B cell (primary cell): Measurements from ENCODE around the gene EFHD2. TPM values are rescaled to one million over a fixed set of nuclear protein-coding genes. Genes with fewer than 3 reads are reported as not detected.
"Not testable (repeated sequence)": the region's sequence is repeated elsewhere in the genome, so short reads cannot be mapped to it uniquely, and the experiment has no call there.

Source experiments
- ATAC-seq: fragments of 200-7000 bp; cut with Tn5 transposase; one replicate; pipeline ENCODE4 v1.10.0; 2021; ENCODE audit warnings: low read depth, mild to moderate bottlenecking, moderate number of reproducible peaks, moderate library complexity
- CTCF ChIA-PET: fragments of 350-600 bp; sonication (Branson Sonifier 250); formaldehyde crosslinking; loops from one replicate; lab custom pipeline; 2021; ENCODE audit warnings: antibody characterized with exemption, inconsistent platforms; lab: Charles Lee
- POLR2A ChIA-PET: fragments of 350-600 bp; sonication (Branson Sonifier 250); formaldehyde crosslinking; loops from one replicate; lab custom pipeline; 2021; ENCODE audit warnings: antibody characterized with exemption; lab: Charles Lee
- DNase-seq: peaks from one replicate; pipeline ENCODE4 v3.0.0; 2013
- H2AFZ ChIP-seq: 2 replicates; pipeline ENCODE4 v1.6.1; 2012; ENCODE audit warnings: mild to moderate bottlenecking, low read depth, low read length; ENCODE audit not compliant: insufficient read depth, poor library complexity, severe bottlenecking
- H3K27ac ChIP-seq, 2 donors: 1 replicate in 1 of 2; 2 replicates in 1 of 2; pipeline ENCODE4 v1.5.1; 2012 to 2013; ENCODE audit warnings: low read length in 2 of 2, mild to moderate bottlenecking in 2 of 2, moderate library complexity in 1 of 2
- H3K27me3 ChIP-seq, 4 experiments: fragments of 200-600 bp in 1 of 4; sonication (generic) in 1 of 4; replicated peaks in 1 of 4; 1 replicate in 2 of 4; 2 replicates in 2 of 4; pipeline versions ENCODE4 v1.6.1 to v1.7.0; 2013 to 2016; ENCODE audit warnings: low read length in 3 of 4, mild to moderate bottlenecking in 2 of 4, mixed read lengths in 1 of 4, moderate library complexity in 1 of 4; ENCODE audit not compliant: insufficient read depth in 4 of 4, control insufficient read depth in 3 of 4; ENCODE audit errors: control extremely low read depth in 1 of 4
- H3K36me3 ChIP-seq, 2 experiments: replicated peaks in 1 of 2; 1 replicate in 1 of 2; 2 replicates in 1 of 2; pipeline versions ENCODE4 v1.6.1 to v1.7.1; 2013; ENCODE audit warnings: low read length in 1 of 2; ENCODE audit not compliant: insufficient read depth in 2 of 2, control insufficient read depth in 1 of 2; ENCODE audit errors: control extremely low read depth in 1 of 2, extremely low read depth in 1 of 2
- H3K4me1 ChIP-seq, 2 donors: fragments of 200-600 bp in 1 of 2; sonication (generic) in 1 of 2; 1 replicate in 1 of 2; 2 replicates in 1 of 2; pipeline versions ENCODE4 v1.5.1 to v1.6.1; 2013 to 2017; ENCODE audit warnings: low read length in 2 of 2; ENCODE audit not compliant: control insufficient read depth in 2 of 2, insufficient read depth in 2 of 2
- H3K4me2 ChIP-seq: replicated peaks from 2 replicates; pipeline ENCODE3; 2012; ENCODE audit warnings: mild to moderate bottlenecking, low read depth, low read length; ENCODE audit not compliant: poor library complexity, severe bottlenecking
- H3K4me3 ChIP-seq, 5 experiments: fragments of 200-600 bp in 1 of 5; sonication (generic) in 1 of 5; 1 replicate in 3 of 5; 2 replicates in 2 of 5; pipeline versions ENCODE4 v1.5.1 to v1.7.0; 2011 to 2016; ENCODE audit warnings: low read length in 4 of 5, mild to moderate bottlenecking in 4 of 5, low read depth in 2 of 5, control low read depth in 1 of 5, moderate library complexity in 1 of 5; ENCODE audit not compliant: insufficient read depth in 1 of 5; ENCODE audit errors: control extremely low read depth in 1 of 5, extremely low read depth in 1 of 5
- H3K79me2 ChIP-seq: fragments of 200-600 bp; sonication (generic); one replicate; pipeline ENCODE4 v1.6.0; 2016; ENCODE audit warnings: low read length; ENCODE audit not compliant: control insufficient read depth, insufficient read depth
- H3K9ac ChIP-seq: fragments of 200-600 bp; sonication (generic); 2 replicates; pipeline ENCODE4 v1.6.1; 2017; ENCODE audit warnings: mild to moderate bottlenecking, low read length, moderate library complexity
- H3K9me3 ChIP-seq, 3 donors: one replicate each; pipeline versions ENCODE4 v1.6.1 to v1.7.1; 2013; ENCODE audit warnings: low read length in 2 of 3; ENCODE audit not compliant: control insufficient read depth in 2 of 3, insufficient read depth in 1 of 3; ENCODE audit errors: control extremely low read depth in 1 of 3
- H4K20me1 ChIP-seq: 2 replicates; pipeline ENCODE4 v1.6.0; 2012; ENCODE audit warnings: mild to moderate bottlenecking, low read length; ENCODE audit not compliant: insufficient read depth, control insufficient read depth, poor library complexity, severe bottlenecking
- H3K27ac Mint-ChIP-seq: one replicate; pipeline ENCODE4 v1.8.0; 2021; ENCODE audit warnings: mixed read lengths
- H3K27me3 Mint-ChIP-seq: one replicate; pipeline ENCODE4 v1.8.0; 2021; ENCODE audit warnings: mixed read lengths
- H3K4me1 Mint-ChIP-seq: one replicate; pipeline ENCODE4 v1.8.0; 2021; ENCODE audit warnings: mixed read lengths
- H3K4me3 Mint-ChIP-seq: one replicate; pipeline ENCODE4 v1.8.0; 2021; ENCODE audit warnings: mixed read lengths
- H3K9me3 Mint-ChIP-seq: one replicate; pipeline ENCODE4 v1.8.0; 2022; ENCODE audit warnings: mixed read lengths; ENCODE audit not compliant: insufficient read depth
- CTCF ChIP-seq: fragments of 200-600 bp; IDR thresholded peaks from one replicate; pipeline ENCODE4 v1.8.0; 2022; ENCODE audit warnings: antibody characterized with exemption, mild to moderate bottlenecking
- EZH2 ChIP-seq: IDR thresholded peaks from 2 replicates; pipeline ENCODE4 v1.6.1; 2012; ENCODE audit warnings: borderline replicate concordance, low read depth, mild to moderate bottlenecking, moderate library complexity, low read length; ENCODE audit not compliant: insufficient read depth, poor library complexity, severe bottlenecking
- WGBS: methylation state at CpG from one replicate; pipeline ENCODE4 v1.1.5; 2013; ENCODE audit warnings: missing lambda C conversion rate; ENCODE audit not compliant: insufficient coverage; 5-methylcytosine and 5-hydroxymethylcytosine counted together
- intact Hi-C: fragments of 100-400 bp; cut with micrococcal nuclease; formaldehyde crosslinking; loops from one replicate; pipeline ENCODE4 v1.10.0; 2022
- polyA plus RNA-seq: library from polyadenylated mRNA; depleted of rRNA; stranded (reverse); fragments of >200 nt; gene quantifications from 2 replicates; pipeline ENCODE4 v1.2.3, GENCODE V29; 2012
- total RNA-seq, 2 donors: library from RNA; stranded (reverse); fragments of 120-200 nt in 1 of 2; gene quantifications; 1 replicate in 1 of 2; 2 replicates in 1 of 2; pipeline versions ENCODE4 v1.2.3 to v1.2.4, GENCODE V29; 2013 to 2022

Gene EFHD2
- total and polyA plus RNA-seq, 2 donors (not counting 1 experiment from before 2014, with no cell fraction given), result 39.3 to 67.2 TPM

- Histone ChIP-seq H3K27me3 (no peaks in the 10 kb centered on the region), H3K4me3 (no peak within 1 kb of the TSS), H3K9ac (no peak within 1 kb of the TSS), H4K20me1 (no peaks in the 10 kb centered on the region), H3K36me3 (no peaks in the 10 kb centered on the region), H3K79me2 (no peaks in the 10 kb centered on the region), H3K4me1 (no peaks in the 10 kb centered on the region), H2AFZ (no peak within 1 kb of the TSS), H3K4me2 (no peak within 1 kb of the TSS), H3K27ac (no peak within 1 kb of the TSS), H3K9me3 (no peaks in the 10 kb centered on the region)
- POLR2A ChIA-PET, result no interaction called here
- CTCF ChIA-PET, result no interaction called here
- no peaks in the 10 kb centered on the region for H3K4me1 Mint-ChIP-seq
- H3K4me3 Mint-ChIP-seq, result no peak within 1 kb of the TSS
- TF ChIP-seq EZH2 (no peak), CTCF (no peak)
- H3K27ac Mint-ChIP-seq, result no peak within 1 kb of the TSS
- H3K9me3 Mint-ChIP-seq, result no peaks in the 10 kb centered on the region
- DNase-seq (no peak), ATAC-seq (no peak)
- intact Hi-C loops, result no loop called here
- H3K27me3 Mint-ChIP-seq, result peaks cover 20% of the 10 kb centered on the region
- 91% methylated on average over 5 of the region's 8 CpGs for WGBS
Observed at GRCh38 chr1:15456313-15456954, 46.7 kb downstream of the EFHD2 start, which contains the start of gene CELA2A. Gene CELA2A, plus strand, starts transcription at chr1:15456732. Its CDS starts 22 bp downstream, at chr1:15456754.

GRCh38 chr1:15457585-15457984 is 47.9 kb downstream of the EFHD2 start:
- no peaks in the 10 kb centered on the region for H3K9me3 Mint-ChIP-seq
- Histone ChIP-seq H3K9me3 (no peaks in the 10 kb centered on the region), H3K4me3 (no peak overlapping the region), H3K79me2 (no peaks in the 10 kb centered on the region), H2AFZ (no peak overlapping the region), H3K27ac (no peak overlapping the region), H3K4me2 (no peak overlapping the region), H3K27me3 (no peaks in the 10 kb centered on the region), H3K4me1 (no peaks in the 10 kb centered on the region), H3K9ac (no peak overlapping the region), H3K36me3 (no peaks in the 10 kb centered on the region), H4K20me1 (no peaks in the 10 kb centered on the region)
- ATAC-seq (no peak), DNase-seq (no peak)
- TF ChIP-seq EZH2, result no peak
- no peak for TF ChIP-seq CTCF
- H3K27ac Mint-ChIP-seq, result no peak overlapping the region
- POLR2A ChIA-PET, result no interaction called here
- H3K4me1 Mint-ChIP-seq, result no peaks in the 10 kb centered on the region
- no CpG with 5 or more reads among the region's 2 CpGs for whole genome bisulfite sequencing
- intact Hi-C loops, result no loop called here
- CTCF ChIA-PET, result no interaction called here
- H3K4me3 Mint-ChIP-seq, result no peak overlapping the region
- H3K27me3 Mint-ChIP-seq, result peaks cover 16% of the 10 kb centered on the region

GRCh38 chr1:15458388-15458787 is 48.7 kb downstream of the EFHD2 start:
- H3K79me2 ChIP-seq, POLR2A ChIA-PET, ATAC-seq, H3K27me3 ChIP-seq, intact Hi-C loops, H3K9ac ChIP-seq, H3K9me3 Mint-ChIP-seq, H3K27ac ChIP-seq, H3K9me3 ChIP-seq, H3K4me3 ChIP-seq, H2AFZ ChIP-seq, H3K4me2 ChIP-seq, H3K4me3 Mint-ChIP-seq, H3K4me1 Mint-ChIP-seq, DNase-seq, H3K27ac Mint-ChIP-seq, CTCF ChIA-PET, H4K20me1 ChIP-seq, H3K4me1 ChIP-seq, H3K36me3 ChIP-seq: not testable (repeated sequence)
- WGBS, result 92% methylated on average over 3 of the region's 4 CpGs
- H3K27me3 Mint-ChIP-seq, result peaks cover 16% of the 10 kb centered on the region
